MV-4-11 (cell line): ENCODE data around the gene RAPGEF4.
"Not testable (repeated sequence)": the region's sequence is repeated elsewhere in the genome, so short reads cannot be mapped to it uniquely, and the experiment has no call there.

Source experiments
- DNase-seq: peaks from one replicate; lab custom pipeline; 2025; lab: John Stamatoyannopoulos, UW

RAPGEF4 gene

GRCh38 chr2:172774302-172774701 lies 38.7 kb downstream of the RAPGEF4 start:
- DNase-seq, result no peak

- no peak for DNase-seq
Observed at GRCh38 chr2:172775319-172775718, 39.7 kb downstream of the RAPGEF4 start.

GRCh38 chr2:172777431-172777830 lies 41.8 kb downstream of the RAPGEF4 start:
- DNase-seq, result no peak

GRCh38 chr2:172782506-172783164 lies 47.0 kb downstream of the RAPGEF4 start:
- no peak for DNase-seq

- no peak for DNase-seq
Observed at GRCh38 chr2:172783165-172783898, 47.7 kb downstream of the RAPGEF4 start.

GRCh38 chr2:172788871-172789270 lies 53.2 kb downstream of the RAPGEF4 start:
- no peak for DNase-seq

- peak; percentile 42 for DNase-seq
Observed at GRCh38 chr2:172790404-172790803, 54.8 kb downstream of the RAPGEF4 start.

GRCh38 chr2:172791953-172792352 lies 56.3 kb downstream of the RAPGEF4 start:
- DNase-seq, result no peak

GRCh38 chr2:172792711-172793110 lies 57.1 kb downstream of the RAPGEF4 start:
- DNase-seq, result no peak

- not testable (repeated sequence) for DNase-seq
Observed at GRCh38 chr2:172803308-172803707, 67.7 kb downstream of the RAPGEF4 start.

- DNase-seq, result no peak
Observed at GRCh38 chr2:172804423-172804822, 68.8 kb downstream of the RAPGEF4 start.

- peak; percentile 37 for DNase-seq
Observed at GRCh38 chr2:172806493-172806892, 70.8 kb downstream of the RAPGEF4 start.

- DNase-seq, result no peak
Observed at GRCh38 chr2:172806996-172807395, 71.4 kb downstream of the RAPGEF4 start.

GRCh38 chr2:172808156-172808555 lies 72.5 kb downstream of the RAPGEF4 start:
- no peak for DNase-seq

GRCh38 chr2:172811027-172811426 lies 75.4 kb downstream of the RAPGEF4 start:
- peak; percentile 86 for DNase-seq

- DNase-seq, result no peak
Observed at GRCh38 chr2:172812158-172812744, 76.6 kb downstream of the RAPGEF4 start.

GRCh38 chr2:172813314-172813888 lies 77.8 kb downstream of the RAPGEF4 start:
- no peak for DNase-seq

GRCh38 chr2:172817411-172817810 lies 81.8 kb downstream of the RAPGEF4 start:
- DNase-seq, result no peak

GRCh38 chr2:172819943-172820342 lies 84.3 kb downstream of the RAPGEF4 start:
- no peak for DNase-seq

GRCh38 chr2:172821370-172822338 lies 86.0 kb downstream of the RAPGEF4 start:
- DNase-seq, result no peak

GRCh38 chr2:172822585-172822984 lies 86.9 kb downstream of the RAPGEF4 start:
- no peak for DNase-seq
